CD14-positive monocyte (primary cell): ENCODE results near the gene LRRC10B. TPM values are rescaled to one million over a fixed set of nuclear protein-coding genes. Genes with fewer than 3 reads are reported as not detected.

Source experiments
- DNase-seq, 3 donors: peaks; one replicate each; pipeline ENCODE4 v3.0.0-alpha.2; 2011 to 2022
- H2AFZ ChIP-seq: 2 replicates; pipeline ENCODE4 v1.6.0; 2012; ENCODE audit warnings: mild to moderate bottlenecking, low read depth, low read length, inconsistent platforms; ENCODE audit not compliant: insufficient read depth, poor library complexity, severe bottlenecking
- H3K27ac ChIP-seq, 2 donors: 1 replicate in 1 of 2; 2 replicates in 1 of 2; pipeline ENCODE4 v1.5.1; 2012 to 2013; ENCODE audit warnings: low read length in 2 of 2, control low read depth in 1 of 2, inconsistent platforms in 1 of 2, low read depth in 1 of 2, mild to moderate bottlenecking in 1 of 2
- H3K27me3 ChIP-seq, 2 donors: one replicate each; pipeline versions ENCODE4 v1.6.0 to v1.6.1; 2011 to 2013; ENCODE audit warnings: low read length in 2 of 2; ENCODE audit not compliant: control insufficient read depth in 2 of 2, insufficient read depth in 2 of 2
- H3K36me3 ChIP-seq, 2 donors: replicated peaks in 1 of 2; 1 replicate in 1 of 2; 2 replicates in 1 of 2; pipeline versions ENCODE4 v1.5.1 to v1.6.1; 2012 to 2013; ENCODE audit warnings: low read length in 2 of 2, control low read depth in 1 of 2, inconsistent platforms in 1 of 2, mild to moderate bottlenecking in 1 of 2; ENCODE audit not compliant: insufficient read depth in 2 of 2, control insufficient read depth in 1 of 2
- H3K4me1 ChIP-seq, 2 donors: 1 replicate in 1 of 2; 2 replicates in 1 of 2; pipeline versions ENCODE4 v1.5.1 to v1.6.1; 2012 to 2013; ENCODE audit warnings: low read length in 2 of 2, control low read depth in 1 of 2, inconsistent platforms in 1 of 2, mild to moderate bottlenecking in 1 of 2, moderate library complexity in 1 of 2; ENCODE audit not compliant: insufficient read depth in 2 of 2, control insufficient read depth in 1 of 2
- H3K4me2 ChIP-seq: replicated peaks from 2 replicates; pipeline ENCODE3; 2012; ENCODE audit warnings: low read length, moderate library complexity, mild to moderate bottlenecking; ENCODE audit not compliant: poor library complexity, severe bottlenecking; ENCODE audit errors: extremely low read depth
- H3K4me3 ChIP-seq, 3 experiments: fragments of 200-600 bp in 1 of 3; sonication (generic) in 1 of 3; replicated peaks in 1 of 3; 1 replicate in 2 of 3; 2 replicates in 1 of 3; pipeline ENCODE4 v1.5.1; 2011 to 2013; ENCODE audit warnings: low read length in 3 of 3, mild to moderate bottlenecking in 3 of 3, control low read depth in 2 of 3, low read depth in 2 of 3, inconsistent platforms in 1 of 3, moderate library complexity in 1 of 3
- H3K79me2 ChIP-seq: 2 replicates; pipeline ENCODE4 v1.6.0; 2012; ENCODE audit warnings: mild to moderate bottlenecking, control low read depth, inconsistent platforms, low read length, moderate library complexity; ENCODE audit not compliant: insufficient read depth
- H3K9ac ChIP-seq: 2 replicates; pipeline ENCODE4 v1.6.0; 2017; ENCODE audit warnings: low read length, mild to moderate bottlenecking; ENCODE audit not compliant: insufficient read depth, poor library complexity, severe bottlenecking
- H3K9me3 ChIP-seq, 2 donors: replicated peaks in 1 of 2; 1 replicate in 1 of 2; 2 replicates in 1 of 2; pipeline versions ENCODE4 v1.5.1 to v1.6.1; 2012 to 2013; ENCODE audit warnings: low read length in 2 of 2, control low read depth in 1 of 2; ENCODE audit not compliant: control insufficient read depth in 1 of 2, insufficient read depth in 1 of 2
- H4K20me1 ChIP-seq: 2 replicates; pipeline ENCODE4 v1.6.0; 2012; ENCODE audit warnings: mild to moderate bottlenecking, low read length, control low read depth, moderate library complexity; ENCODE audit not compliant: insufficient read depth
- H3K27ac Mint-ChIP-seq, 7 donors: one replicate each; pipeline ENCODE4 v1.8.0; 2020; ENCODE audit warnings: mild to moderate bottlenecking in 7 of 7, mixed read lengths in 7 of 7, moderate library complexity in 6 of 7, inconsistent platforms in 2 of 7
- H3K27me3 Mint-ChIP-seq, 3 donors: one replicate each; pipeline ENCODE4 v1.8.0; 2021 to 2022; ENCODE audit warnings: low read depth in 3 of 3, mild to moderate bottlenecking in 3 of 3, mixed read lengths in 3 of 3, moderate library complexity in 3 of 3, inconsistent platforms in 1 of 3
- H3K36me3 Mint-ChIP-seq, 2 donors: one replicate each; pipeline ENCODE4 v1.8.0; 2020; ENCODE audit warnings: mixed read lengths in 2 of 2, inconsistent platforms in 1 of 2, mild to moderate bottlenecking in 1 of 2
- H3K4me1 Mint-ChIP-seq: one replicate; pipeline ENCODE4 v1.8.0; 2020; ENCODE audit warnings: mild to moderate bottlenecking, mixed read lengths
- H3K4me3 Mint-ChIP-seq, 2 donors: one replicate each; pipeline ENCODE4 v1.8.0; 2020; ENCODE audit warnings: mild to moderate bottlenecking in 2 of 2, mixed read lengths in 2 of 2, moderate library complexity in 1 of 2
- H3K9me3 Mint-ChIP-seq, 7 donors: one replicate each; pipeline ENCODE4 v1.8.0; 2020 to 2022; ENCODE audit warnings: mixed read lengths in 7 of 7, mild to moderate bottlenecking in 6 of 7, moderate library complexity in 6 of 7, inconsistent platforms in 2 of 7
- WGBS: methylation state at CpG from one replicate; pipeline ENCODE4 v1.1.5; 2013; ENCODE audit warnings: missing lambda C conversion rate; ENCODE audit not compliant: insufficient coverage; 5-methylcytosine and 5-hydroxymethylcytosine counted together
- intact Hi-C, 2 donors: fragments of 100-400 bp; cut with micrococcal nuclease; formaldehyde crosslinking; loops; one replicate each; pipeline versions ENCODE4 v1.15.0 to v1.15.1; 2023
- polyA plus RNA-seq, 3 donors: library from polyadenylated mRNA; depleted of rRNA in 1 of 3; unstranded in 2 of 3; stranded (reverse) in 1 of 3; fragments of 300-500 nt in 2 of 3; fragments of >200 nt in 1 of 3; fragmentation: Illumina TruSeq in 2 of 3; gene quantifications; 1 replicate in 2 of 3; 2 replicates in 1 of 3; pipeline ENCODE4 v1.2.3, GENCODE V29; 2012 to 2021
- TF ChIP-seq, protein P1 (sequence below): fragments of 200-600 bp; IDR thresholded peaks from one replicate; pipeline ENCODE4 v1.8.0; 2022; ENCODE audit warnings: antibody characterized with exemption, mild to moderate bottlenecking

The LRRC10B gene
- polyA plus RNA-seq, 3 donors = not detected

DNA sequence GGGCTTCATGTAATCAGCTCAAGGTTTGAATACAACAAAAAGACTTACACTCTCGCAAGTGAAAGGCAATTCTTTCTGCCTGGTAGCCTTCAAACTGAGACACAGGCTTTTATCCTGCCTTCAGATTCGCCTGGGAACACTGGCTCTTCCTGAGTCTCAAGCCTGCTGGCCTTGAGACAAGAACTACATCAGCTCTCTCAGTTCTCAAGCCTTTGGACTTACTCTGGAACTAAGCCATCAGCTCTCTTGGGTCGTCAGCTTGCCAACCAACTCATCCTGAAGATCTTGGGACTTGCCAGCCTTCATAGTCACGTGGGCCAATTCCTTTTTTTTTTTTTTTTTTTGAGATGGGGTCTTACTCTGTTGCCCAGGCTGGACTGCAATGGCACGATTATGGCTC is 35.7 kb upstream of the LRRC10B start:
- Mint-ChIP-seq H3K27me3 (peaks cover 0 to 2% (median 2%) of the 10 kb centered on the region in 3 donors), H3K36me3 (peaks cover 37 to 44% of the 10 kb centered on the region in 2 donors), H3K4me3 (no peak overlapping the region), H3K4me1 (no peaks in the 10 kb centered on the region), H3K9me3 (peaks cover 0 to 3% (median 0%) of the 10 kb centered on the region in 7 donors), H3K27ac (no peak overlapping the region)
- Histone ChIP-seq H3K4me3 (no peak overlapping the region), H3K79me2 (no peaks in the 10 kb centered on the region), H3K9ac (no peak overlapping the region), H3K4me2 (no peak overlapping the region), H3K36me3 (peaks cover 21 to 45% of the 10 kb centered on the region in 2 donors), H3K4me1 (no peaks in the 10 kb centered on the region), H2AFZ (no peak overlapping the region), H3K27ac (no peak overlapping the region), H4K20me1 (no peaks in the 10 kb centered on the region), H3K9me3 (no peaks in the 10 kb centered on the region), H3K27me3 (no peaks in the 10 kb centered on the region)
- TF ChIP-seq, protein P1, sequence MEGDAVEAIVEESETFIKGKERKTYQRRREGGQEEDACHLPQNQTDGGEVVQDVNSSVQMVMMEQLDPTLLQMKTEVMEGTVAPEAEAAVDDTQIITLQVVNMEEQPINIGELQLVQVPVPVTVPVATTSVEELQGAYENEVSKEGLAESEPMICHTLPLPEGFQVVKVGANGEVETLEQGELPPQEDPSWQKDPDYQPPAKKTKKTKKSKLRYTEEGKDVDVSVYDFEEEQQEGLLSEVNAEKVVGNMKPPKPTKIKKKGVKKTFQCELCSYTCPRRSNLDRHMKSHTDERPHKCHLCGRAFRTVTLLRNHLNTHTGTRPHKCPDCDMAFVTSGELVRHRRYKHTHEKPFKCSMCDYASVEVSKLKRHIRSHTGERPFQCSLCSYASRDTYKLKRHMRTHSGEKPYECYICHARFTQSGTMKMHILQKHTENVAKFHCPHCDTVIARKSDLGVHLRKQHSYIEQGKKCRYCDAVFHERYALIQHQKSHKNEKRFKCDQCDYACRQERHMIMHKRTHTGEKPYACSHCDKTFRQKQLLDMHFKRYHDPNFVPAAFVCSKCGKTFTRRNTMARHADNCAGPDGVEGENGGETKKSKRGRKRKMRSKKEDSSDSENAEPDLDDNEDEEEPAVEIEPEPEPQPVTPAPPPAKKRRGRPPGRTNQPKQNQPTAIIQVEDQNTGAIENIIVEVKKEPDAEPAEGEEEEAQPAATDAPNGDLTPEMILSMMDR = no peak
- DNase-seq = no peak
- 96% methylated on average over 2 of the region's 5 CpGs for WGBS
- intact Hi-C loops = no loop called here

DNA sequence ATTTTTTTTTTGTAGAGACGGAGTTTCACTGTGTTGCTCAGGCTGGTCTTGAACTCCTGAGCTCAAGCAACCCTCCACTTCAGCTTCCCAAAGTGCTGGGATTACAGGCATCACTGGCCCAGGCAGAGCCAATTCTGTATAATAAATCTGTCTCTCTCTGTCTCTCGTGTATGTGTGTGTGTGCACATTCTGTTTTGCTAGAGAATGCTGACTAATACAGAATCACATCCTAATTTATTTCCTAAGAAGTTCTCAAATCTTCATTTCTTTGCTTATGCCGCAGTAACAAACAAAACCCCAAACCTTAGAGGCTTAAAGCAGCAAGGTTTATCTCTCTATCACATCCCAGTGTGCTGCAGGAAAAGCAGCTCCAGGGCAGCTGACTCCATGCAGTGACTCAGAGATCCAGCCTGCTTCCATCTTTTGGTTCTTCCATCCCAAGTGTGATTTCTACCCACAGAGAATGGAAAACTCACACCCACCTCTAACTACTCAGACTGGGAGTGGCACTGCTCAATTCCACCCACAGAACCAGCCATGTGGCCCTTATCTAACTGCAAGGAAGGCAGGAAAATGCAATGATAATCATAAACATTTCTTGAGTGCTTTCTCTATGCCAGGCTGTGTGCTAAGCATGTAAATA is 35.1 kb upstream of the LRRC10B start:
- Histone ChIP-seq H2AFZ (no peak overlapping the region), H3K4me3 (no peak overlapping the region), H3K79me2 (no peaks in the 10 kb centered on the region), H4K20me1 (no peaks in the 10 kb centered on the region), H3K9me3 (no peaks in the 10 kb centered on the region), H3K4me2 (no peak overlapping the region), H3K27ac (no peak overlapping the region), H3K9ac (no peak overlapping the region), H3K4me1 (no peaks in the 10 kb centered on the region), H3K36me3 (peaks cover 21 to 38% of the 10 kb centered on the region in 2 donors), H3K27me3 (no peaks in the 10 kb centered on the region)
- H3K4me3 Mint-ChIP-seq = no peak overlapping the region
- peaks cover 0 to 3% (median 0%) of the 10 kb centered on the region in 7 donors for H3K9me3 Mint-ChIP-seq
- DNase-seq = no peak
- H3K27me3 Mint-ChIP-seq = peaks cover 0 to 3% (median 2%) of the 10 kb centered on the region in 3 donors
- intact Hi-C loops = no loop called here
- TF ChIP-seq, protein P1 = no peak
- H3K4me1 Mint-ChIP-seq = no peaks in the 10 kb centered on the region
- peak overlapping the region in 2 of 7 donors; percentile 11 to 31 for H3K27ac Mint-ChIP-seq
- WGBS = 100% methylated on average over 1 of the region's 3 CpGs
- H3K36me3 Mint-ChIP-seq = peaks cover 31 to 37% of the 10 kb centered on the region in 2 donors
